DMS79 treated with DMSO at 0.1 percent for 48 hours (cell line): Measurements from ENCODE around the gene UFD1.

Source experiments
- DNase-seq: peaks from one replicate; lab custom pipeline; 2025; lab: John Stamatoyannopoulos, UW

The UFD1 gene

DNA sequence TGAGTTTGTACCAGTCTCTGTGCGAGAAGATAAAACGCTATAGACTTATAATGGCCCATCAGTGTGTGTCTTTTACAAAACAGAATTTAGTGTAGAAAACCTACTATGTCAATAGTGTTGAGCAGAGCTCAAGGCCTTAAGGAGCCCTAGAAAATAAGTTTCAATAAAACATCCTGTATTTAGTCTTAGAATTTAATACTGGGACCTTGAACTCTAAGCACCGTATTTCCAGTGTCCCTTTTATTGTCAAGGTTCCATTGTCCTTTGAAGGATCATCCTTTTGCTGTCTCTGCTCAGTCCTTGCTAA lies 17.3 kb upstream of the UFD1 start:
- DNase-seq = no peak

GRCh38 chr22:19495562-19496323 lies 16.8 kb upstream of the UFD1 start:
- DNase-seq = no peak

DNA sequence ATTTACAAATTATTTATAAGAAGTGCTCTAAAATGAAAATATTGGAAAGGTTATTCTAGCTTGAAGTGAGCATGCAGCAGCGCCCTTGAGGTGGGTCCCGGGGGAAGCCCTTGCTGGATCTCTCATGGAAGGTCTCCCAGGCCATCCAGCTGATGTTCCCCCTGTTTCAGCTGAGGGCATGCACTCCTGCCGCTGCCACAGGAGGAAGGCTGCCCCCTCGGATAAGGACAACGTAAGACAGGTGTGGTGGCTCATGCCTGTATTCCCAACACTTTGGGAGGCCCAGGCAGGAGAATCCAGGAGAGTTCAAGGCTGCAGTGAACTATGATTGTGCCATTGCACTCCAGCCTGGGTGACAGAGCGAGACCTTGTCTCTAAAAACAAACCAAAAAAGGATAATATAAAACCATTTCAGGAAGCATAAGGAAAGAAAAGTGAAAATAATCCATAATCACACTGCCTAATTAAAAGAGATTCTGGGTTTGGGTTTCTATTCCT lies 15.7 kb upstream of the UFD1 start:
- no peak for DNase-seq

DNA sequence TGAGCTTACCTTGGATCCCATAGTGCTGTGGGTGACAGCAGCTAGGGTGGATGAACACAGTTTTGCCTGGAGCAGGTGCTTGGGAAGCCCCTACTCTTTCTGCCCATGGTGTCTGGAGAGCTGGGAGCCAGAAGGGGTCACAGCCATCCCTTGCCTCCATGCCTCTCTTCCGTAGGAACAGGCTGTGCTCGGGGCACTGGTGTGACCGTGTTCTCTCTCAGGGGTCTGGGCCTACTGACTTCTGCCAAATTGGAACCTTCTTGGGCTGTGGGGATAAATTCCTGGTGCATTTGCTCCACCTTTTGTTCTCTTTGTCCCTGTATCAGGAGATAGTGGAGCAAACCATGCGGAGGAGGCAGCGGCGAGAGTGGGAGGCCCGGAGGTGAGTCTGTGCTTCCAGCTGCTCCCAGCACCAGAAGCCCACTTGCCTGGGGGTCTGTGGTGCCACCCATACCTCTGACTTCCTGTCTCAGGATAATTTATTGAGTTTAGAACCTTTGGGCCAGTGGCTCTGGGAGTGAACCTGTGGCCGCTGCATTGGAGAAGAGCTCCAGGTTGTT lies 15.1 kb upstream of the UFD1 start:
- no peak for DNase-seq

DNA sequence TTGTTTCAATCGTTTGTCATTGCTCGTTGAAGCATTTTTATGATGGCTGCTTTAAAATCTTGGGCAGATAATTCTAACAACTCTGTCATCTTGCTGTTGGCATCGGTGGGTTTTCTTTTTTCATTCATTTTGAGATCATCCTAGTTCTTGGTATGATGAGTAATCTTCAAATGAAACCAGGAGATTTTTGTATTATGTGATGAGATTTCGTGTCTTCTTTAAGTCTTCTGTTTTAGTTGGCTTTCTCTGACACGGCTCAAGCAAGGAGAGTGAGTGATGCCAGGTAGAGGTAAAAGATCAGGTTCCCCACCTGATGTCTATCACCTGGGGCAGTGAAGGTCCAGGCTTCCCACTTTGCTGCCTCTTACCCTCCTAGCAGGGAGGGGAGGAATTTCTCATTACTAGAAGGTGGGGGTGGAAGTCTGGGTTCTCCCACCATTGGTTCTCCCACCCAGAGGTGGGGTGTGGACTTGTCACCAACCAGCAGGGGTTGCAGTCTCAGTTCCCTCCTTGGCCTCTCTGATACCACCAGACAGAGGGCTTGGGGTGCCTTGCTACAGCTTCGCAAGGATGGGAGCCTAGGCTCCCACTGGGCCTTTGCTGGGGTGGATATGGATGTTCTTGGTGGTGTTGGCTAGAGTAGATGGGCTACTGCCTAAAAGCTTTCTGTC lies 13.6 kb upstream of the UFD1 start:
- DNase-seq = no peak

DNA sequence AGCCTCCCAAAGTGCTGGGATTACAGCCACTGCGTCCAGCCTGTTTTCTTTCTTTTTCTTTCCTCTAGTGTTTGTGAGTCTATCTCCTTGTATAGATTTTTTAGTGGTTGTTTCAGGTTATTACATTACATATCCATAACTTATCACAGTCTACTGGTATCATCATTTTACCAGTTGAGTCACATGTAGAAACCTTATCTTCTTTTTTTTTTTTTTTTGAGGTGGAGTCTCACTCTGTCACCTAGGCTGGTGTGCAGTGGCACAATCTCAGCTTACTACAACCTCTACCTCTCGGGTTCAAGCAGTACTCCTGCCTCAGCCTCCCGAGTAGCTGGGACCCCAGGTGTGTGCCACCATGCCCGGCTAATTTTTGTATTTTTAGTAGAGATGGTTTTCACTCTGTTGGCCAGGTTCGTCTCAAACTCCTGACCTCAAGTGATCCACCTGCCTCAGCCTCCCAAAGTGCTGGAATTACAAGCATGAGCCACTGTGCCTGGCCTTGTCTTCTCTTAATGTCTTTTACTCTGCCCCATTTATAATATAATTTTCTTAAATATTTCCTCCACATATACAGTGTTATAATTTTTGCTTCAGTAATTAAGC lies 11.7 kb upstream of the UFD1 start:
- no peak for DNase-seq

DNA sequence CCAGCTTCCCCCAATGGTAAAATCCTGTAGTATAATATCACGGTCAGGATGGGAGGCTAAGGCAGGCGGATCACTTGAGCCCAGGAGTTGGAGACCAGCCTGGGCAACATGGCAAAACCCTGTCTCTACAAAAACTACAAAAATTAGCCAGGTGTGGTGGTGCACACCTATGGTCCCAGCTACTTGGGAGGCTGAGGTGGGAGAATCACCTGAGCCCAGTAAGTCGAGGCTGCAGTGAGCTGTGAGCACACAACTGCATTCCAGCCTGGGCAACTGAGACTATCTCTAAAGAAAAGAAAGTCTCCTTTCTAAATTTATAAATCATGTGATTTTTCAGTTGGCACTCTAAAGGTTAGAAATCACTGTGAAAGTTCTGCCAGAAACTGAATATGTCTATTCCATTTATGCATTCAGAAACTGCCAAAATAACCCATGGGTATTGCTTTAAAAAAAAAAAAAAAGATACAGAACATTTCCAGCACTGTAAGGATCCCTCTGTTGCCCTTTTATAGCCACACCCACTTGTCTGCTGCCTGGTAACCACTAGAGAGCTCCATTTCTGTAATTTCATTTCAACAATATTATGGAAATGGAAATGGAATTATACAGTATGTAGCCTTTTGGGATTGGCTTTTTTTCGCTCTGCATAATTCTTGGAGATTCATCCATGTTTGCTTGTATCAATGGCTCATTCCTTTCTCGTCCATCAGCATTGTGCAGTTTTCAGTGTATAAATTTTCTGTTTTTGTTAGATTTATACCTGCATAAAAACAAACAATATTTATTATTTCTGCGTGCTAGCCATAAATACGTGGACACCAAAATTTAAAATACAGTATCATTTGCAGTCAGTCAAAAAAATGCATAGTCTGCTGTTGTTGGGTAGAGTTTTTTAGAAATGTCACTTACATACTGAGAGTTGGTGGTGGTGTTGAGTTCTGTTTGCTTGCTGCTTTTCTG lies 10.2 kb upstream of the UFD1 start:
- no peak for DNase-seq

DNA sequence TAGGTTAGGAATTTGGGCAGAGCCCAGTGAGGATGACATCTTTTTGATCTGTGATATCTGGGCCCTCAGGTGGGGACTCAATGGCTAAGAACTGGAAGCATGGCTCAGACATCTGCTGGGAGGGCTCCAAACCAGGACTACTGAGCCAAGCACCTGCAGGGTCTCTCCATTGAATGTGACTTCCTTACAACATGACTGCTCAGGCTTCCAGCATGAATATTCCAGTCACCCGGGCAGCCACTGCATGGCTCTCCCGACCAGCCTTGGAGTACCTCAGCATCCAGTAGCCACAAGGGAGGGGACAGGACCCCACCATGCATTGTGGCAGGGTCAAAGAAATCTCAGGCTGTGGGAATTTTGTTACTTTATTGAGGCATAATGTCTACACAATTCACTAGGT lies 9.3 kb upstream of the UFD1 start:
- DNase-seq = no peak

- DNase-seq = no peak
Observed at GRCh38 chr22:19483481-19484244, 4.7 kb upstream of the UFD1 start.

- DNase-seq = no peak
Observed at GRCh38 chr22:19482297-19482696, 3.3 kb upstream of the UFD1 start.

- DNase-seq = no peak
Observed at GRCh38 chr22:19480789-19481188, 1.8 kb upstream of the UFD1 start.

DNA sequence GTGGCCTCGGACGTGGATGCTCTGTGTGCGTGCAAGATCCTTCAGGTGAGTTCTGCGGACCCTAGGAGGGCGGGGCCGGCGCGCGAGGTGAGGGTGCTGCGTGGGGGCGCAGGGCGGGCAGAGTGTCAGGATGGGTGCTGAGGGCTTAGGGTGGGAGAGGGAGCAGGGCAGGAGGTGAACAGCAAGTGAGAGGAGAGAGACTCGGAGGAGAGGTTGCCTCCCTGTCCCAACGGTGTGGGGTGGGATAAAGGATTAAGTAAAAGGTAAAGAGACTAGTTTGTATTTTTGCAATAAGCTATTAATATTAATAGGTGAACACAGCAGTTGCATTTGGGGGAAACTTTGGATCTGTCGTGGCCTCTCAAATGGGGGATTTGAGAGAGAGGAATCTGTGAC lies 1.2 kb upstream of the UFD1 start:
- DNase-seq = no peak

GRCh38 chr22:19479355-19480172 lies 571 bp upstream of the UFD1 start, which contains the start of gene CDC45:
Gene CDC45, plus strand, starts transcription at chr22:19479920. Its CDS starts 49 bp downstream, at chr22:19479969.
- DNase-seq = peak; percentile 85

GRCh38 chr22:19478045-19478900 lies 720 bp downstream of the UFD1 start:
- DNase-seq = no peak

DNA sequence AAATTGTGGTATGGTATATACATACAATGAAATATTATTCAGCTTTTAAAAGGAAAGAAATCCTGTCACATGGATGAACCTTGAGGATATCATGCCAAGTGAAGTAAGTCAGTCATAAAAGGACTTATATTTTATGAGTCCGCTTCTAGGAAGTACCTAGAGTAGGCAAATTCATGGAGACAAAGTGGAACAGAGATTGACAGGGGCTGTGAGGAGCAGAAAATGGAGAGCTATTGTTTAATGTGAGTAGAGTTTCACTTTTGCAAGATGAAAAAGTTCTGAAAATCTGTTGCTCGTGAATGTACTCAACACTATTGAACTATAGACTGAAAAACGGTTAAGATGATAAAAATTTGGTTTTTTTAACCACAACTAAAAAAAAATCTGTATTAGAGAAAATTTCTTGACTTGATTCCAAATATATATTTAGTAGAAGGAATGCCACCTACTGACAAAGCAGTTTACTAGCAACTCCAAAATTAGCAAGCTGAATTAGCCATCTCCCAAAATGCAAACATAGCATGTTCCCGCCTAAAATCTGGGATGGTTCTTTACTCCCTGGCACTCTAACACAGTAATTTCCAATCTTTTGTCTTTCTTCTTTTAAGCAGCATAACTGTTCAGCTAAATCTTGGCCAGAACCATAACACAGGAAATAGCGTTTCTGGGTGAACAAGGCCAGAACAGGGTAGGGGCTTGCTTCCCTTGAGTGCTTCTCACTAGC lies 1.5 kb downstream of the UFD1 start:
- peak; percentile 3 for DNase-seq

GRCh38 chr22:19476023-19476422 lies 3.0 kb downstream of the UFD1 start:
- no peak for DNase-seq

GRCh38 chr22:19473578-19473977 lies 5.4 kb downstream of the UFD1 start:
- no peak for DNase-seq

GRCh38 chr22:19472233-19472632 lies 6.8 kb downstream of the UFD1 start:
- no peak for DNase-seq
